ENCODE measurements around the gene ATG4B. TPM values are rescaled to one million over a fixed set of nuclear protein-coding genes. Genes with fewer than 3 reads are reported as not detected.

ATG4B gene
- total RNA-seq, 4 donors from 2014 or later = 39.1 to 76.0 (median 55.3) TPM

DNA sequence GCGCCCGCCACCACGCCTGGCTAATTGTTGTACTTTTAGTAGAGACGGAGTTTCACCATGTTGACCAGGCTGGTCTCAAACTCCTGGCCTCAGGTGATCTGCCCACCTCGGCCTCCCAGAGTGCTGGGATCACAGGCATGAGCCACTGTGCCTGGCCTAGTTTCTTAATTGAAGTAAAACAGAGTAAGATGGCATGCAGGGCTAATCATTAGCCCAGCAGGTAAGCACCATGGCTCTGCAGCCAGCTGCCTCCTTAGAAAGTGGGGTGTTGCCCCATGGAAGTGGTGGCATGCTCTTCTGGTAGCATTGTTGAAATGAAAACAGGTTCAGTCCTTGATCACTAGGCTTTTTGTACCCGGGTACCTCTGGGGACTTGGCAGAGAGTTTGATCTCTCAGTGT, 12.4 kb downstream of the ATG4B start:
- Histone ChIP-seq H3K4me1 (peaks cover 37 to 59% (median 52%) of the 10 kb centered on the region in 4 donors), H3K4me3 (no peak overlapping the region), H3K27me3 (no peaks in the 10 kb centered on the region), H3K27ac (replicated peaks in 1 of 4) (no peak overlapping the region), H3K36me3 (peaks cover 24 to 49% (median 41%) of the 10 kb centered on the region in 4 donors), H3K9me3 (no peaks in the 10 kb centered on the region)
- no peak for TF ChIP-seq POLR2A (IDR thresholded peaks at IDR 0.05; ENCODE audit: low read depth)
- no peak for TF ChIP-seq EP300 (IDR thresholded peaks at IDR 0.05)
- TF ChIP-seq POLR2AphosphoS5 (IDR thresholded peaks at IDR 0.05) = no peak
- TF ChIP-seq, protein P1, sequence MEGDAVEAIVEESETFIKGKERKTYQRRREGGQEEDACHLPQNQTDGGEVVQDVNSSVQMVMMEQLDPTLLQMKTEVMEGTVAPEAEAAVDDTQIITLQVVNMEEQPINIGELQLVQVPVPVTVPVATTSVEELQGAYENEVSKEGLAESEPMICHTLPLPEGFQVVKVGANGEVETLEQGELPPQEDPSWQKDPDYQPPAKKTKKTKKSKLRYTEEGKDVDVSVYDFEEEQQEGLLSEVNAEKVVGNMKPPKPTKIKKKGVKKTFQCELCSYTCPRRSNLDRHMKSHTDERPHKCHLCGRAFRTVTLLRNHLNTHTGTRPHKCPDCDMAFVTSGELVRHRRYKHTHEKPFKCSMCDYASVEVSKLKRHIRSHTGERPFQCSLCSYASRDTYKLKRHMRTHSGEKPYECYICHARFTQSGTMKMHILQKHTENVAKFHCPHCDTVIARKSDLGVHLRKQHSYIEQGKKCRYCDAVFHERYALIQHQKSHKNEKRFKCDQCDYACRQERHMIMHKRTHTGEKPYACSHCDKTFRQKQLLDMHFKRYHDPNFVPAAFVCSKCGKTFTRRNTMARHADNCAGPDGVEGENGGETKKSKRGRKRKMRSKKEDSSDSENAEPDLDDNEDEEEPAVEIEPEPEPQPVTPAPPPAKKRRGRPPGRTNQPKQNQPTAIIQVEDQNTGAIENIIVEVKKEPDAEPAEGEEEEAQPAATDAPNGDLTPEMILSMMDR (IDR thresholded peaks at IDR 0.05) = no peak
- 100% methylated on average over 5 of the region's 6 CpGs for WGBS
- no peak for DNase-seq (ENCODE audit: extremely low spot score)
- intact Hi-C loops (cut with DNase I) = no loop called here

DNA sequence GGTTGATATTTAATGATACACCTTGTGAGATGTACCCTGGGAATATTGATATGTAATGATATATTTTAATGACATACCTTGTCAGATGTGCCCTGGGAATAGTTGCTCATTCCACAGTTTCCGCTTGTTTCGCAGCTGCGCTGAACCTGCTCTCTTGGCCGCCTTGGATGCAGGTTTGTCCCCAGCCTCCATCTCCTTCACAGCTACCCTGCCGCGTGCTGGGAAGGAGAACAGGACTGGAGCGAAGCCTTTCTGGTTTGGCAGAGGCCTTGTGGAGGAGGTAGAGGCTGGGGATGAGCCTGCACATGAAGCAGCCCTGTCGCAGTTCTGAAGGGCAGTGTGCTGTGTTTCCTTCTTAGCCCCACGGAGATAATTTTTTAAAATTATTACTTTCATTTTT, 14.6 kb downstream of the ATG4B start:
- Histone ChIP-seq H3K27ac (replicated peaks in 1 of 4) (no peak overlapping the region), H3K9me3 (no peaks in the 10 kb centered on the region), H3K4me3 (no peak overlapping the region), H3K27me3 (no peaks in the 10 kb centered on the region), H3K4me1 (peaks cover 23 to 37% (median 33%) of the 10 kb centered on the region in 4 donors), H3K36me3 (peaks cover 43 to 67% (median 59%) of the 10 kb centered on the region in 4 donors)
- no peak for DNase-seq (ENCODE audit: extremely low spot score)
- no peak for TF ChIP-seq POLR2A (IDR thresholded peaks at IDR 0.05; ENCODE audit: low read depth)
- TF ChIP-seq POLR2AphosphoS5 (IDR thresholded peaks at IDR 0.05) = no peak
- TF ChIP-seq EP300 (IDR thresholded peaks at IDR 0.05) = no peak
- TF ChIP-seq, protein P1 (IDR thresholded peaks at IDR 0.05) = no peak
- intact Hi-C loops (cut with DNase I) = no loop called here
- WGBS = 95% methylated on average over 9 of the region's 9 CpGs

DNA sequence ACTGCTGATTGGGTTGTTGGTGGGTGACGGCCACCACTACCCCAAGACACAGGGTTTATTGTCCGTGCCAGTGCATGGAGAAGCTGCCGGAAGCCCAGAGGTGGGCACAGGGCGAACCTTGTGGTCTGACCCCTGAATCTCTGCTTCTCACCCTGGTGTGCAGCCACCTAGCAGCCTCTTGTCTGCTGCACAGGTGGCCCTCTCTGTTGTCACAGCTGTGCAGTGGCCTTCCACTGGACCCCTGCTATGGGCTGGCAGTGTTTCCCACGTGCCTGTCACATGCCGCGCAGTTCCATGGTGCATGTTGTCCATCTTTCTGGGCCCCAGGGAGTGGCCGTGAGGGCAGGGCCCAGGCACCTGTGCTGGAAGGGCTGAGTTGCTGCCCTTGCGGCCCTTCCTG, 15.2 kb downstream of the ATG4B start:
- Histone ChIP-seq H3K36me3 (peaks cover 43 to 73% (median 64%) of the 10 kb centered on the region in 4 donors), H3K4me3 (no peak overlapping the region), H3K27me3 (no peaks in the 10 kb centered on the region), H3K9me3 (no peaks in the 10 kb centered on the region), H3K27ac (replicated peaks in 1 of 4) (no peak overlapping the region), H3K4me1 (peaks cover 17 to 31% (median 27%) of the 10 kb centered on the region in 4 donors)
- intact Hi-C loops (cut with DNase I) = no loop called here
- no peak for DNase-seq (ENCODE audit: extremely low spot score)
- WGBS = 97% methylated on average over 6 of the region's 9 CpGs
- TF ChIP-seq POLR2AphosphoS5 (IDR thresholded peaks at IDR 0.05) (no peak), POLR2A (IDR thresholded peaks at IDR 0.05; ENCODE audit: low read depth) (no peak), EP300 (IDR thresholded peaks at IDR 0.05) (no peak)

DNA sequence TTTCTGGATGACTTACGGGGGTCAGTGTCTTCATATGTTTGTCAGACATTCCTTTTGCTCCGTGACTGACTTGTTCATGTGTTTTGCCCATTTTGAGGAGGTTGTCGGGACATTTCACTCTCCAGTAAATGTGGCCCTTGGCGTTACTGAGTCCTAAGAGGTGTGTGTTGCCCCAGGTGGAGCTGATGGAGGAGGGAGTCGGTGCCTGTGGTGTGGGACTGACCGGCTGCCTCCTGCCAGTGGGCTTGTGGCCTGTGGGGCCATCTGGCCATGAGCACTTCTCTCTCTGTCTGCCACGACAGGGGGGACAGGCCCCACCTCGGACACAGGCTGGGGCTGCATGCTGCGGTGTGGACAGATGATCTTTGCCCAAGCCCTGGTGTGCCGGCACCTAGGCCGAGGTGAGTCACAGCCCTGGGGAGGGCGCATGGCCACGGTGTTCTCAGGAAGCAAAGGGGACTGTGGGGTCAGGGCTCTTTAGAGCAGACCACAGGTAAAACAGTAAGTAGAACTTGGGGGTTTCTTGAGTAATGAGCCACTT, 15.8 kb downstream of the ATG4B start:
- Histone ChIP-seq H3K36me3 (peaks cover 43 to 78% (median 70%) of the 10 kb centered on the region in 4 donors), H3K27me3 (no peaks in the 10 kb centered on the region), H3K4me1 (peaks cover 12 to 25% (median 22%) of the 10 kb centered on the region in 4 donors)

DNA sequence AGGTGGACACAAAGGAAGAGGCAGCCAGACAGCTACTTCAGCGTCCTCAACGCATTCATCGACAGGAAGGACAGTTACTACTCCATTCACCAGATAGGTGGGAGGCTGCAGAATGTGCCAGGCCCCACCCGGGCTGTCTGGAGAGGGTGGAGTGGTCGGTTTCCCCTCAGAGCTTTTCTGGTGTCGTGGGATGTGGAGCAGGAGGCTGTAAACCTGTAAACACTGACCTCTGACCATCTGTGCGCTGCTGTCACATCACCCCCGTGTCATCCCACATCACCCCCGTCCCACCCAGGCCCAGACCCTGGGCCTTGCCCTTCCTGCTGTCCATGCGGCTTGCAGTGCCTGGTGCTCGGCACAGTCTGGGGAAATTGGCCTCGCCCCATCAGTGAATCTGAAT, 17.1 kb downstream of the ATG4B start:
- no peak for DNase-seq (ENCODE audit: extremely low spot score)
- intact Hi-C loops (cut with DNase I) = no loop called here
- peaks cover 50 to 91% (median 82%) of the 10 kb centered on the region in 4 donors for H3K36me3 ChIP-seq
- peaks cover 4 to 18% (median 14%) of the 10 kb centered on the region in 4 donors for H3K4me1 ChIP-seq
- no peak for TF ChIP-seq POLR2A (IDR thresholded peaks at IDR 0.05; ENCODE audit: low read depth)
- TF ChIP-seq EP300 (IDR thresholded peaks at IDR 0.05) = no peak
- TF ChIP-seq, protein P1 (IDR thresholded peaks at IDR 0.05) = no peak
- no peak for TF ChIP-seq POLR2AphosphoS5 (IDR thresholded peaks at IDR 0.05)
- 89% methylated on average over 10 of the region's 12 CpGs for whole genome bisulfite sequencing
- no peaks in the 10 kb centered on the region for H3K9me3 ChIP-seq
- H3K27me3 ChIP-seq = no peaks in the 10 kb centered on the region
- H3K27ac ChIP-seq (replicated peaks in 1 of 4) = no peak overlapping the region
- no peak overlapping the region for H3K4me3 ChIP-seq

More for the DNA sequence above, 15.8 kb downstream of the ATG4B start:
- Histone ChIP-seq H3K9me3 (no peaks in the 10 kb centered on the region), H3K4me3 (no peak overlapping the region), H3K27ac (replicated peaks in 1 of 4) (no peak overlapping the region)
- no peak for TF ChIP-seq POLR2AphosphoS5 (IDR thresholded peaks at IDR 0.05)
- no peak for TF ChIP-seq EP300 (IDR thresholded peaks at IDR 0.05)
- TF ChIP-seq POLR2A (IDR thresholded peaks at IDR 0.05; ENCODE audit: low read depth) = no peak
- TF ChIP-seq, protein P1 (IDR thresholded peaks at IDR 0.05) = no peak
- 99% methylated on average over 11 of the region's 13 CpGs for WGBS
- DNase-seq (ENCODE audit: extremely low spot score) = no peak
- intact Hi-C loops (cut with DNase I) = no loop called here

Measured in esophagus muscularis mucosa (tissue), 4 donors.